GM12865 (cell line): ENCODE measurements around the gene RPL37A.

Experiments
- DNase-seq: peaks from one replicate; pipeline ENCODE4 v3.0.0; 2010; ENCODE audit warnings: low read depth
- H3K4me3 ChIP-seq: 2 replicates; pipeline ENCODE4 v1.5.1; 2011; ENCODE audit warnings: mild to moderate bottlenecking, low read depth, low read length, control low read depth
- CTCF ChIP-seq: IDR thresholded peaks from 2 replicates; pipeline ENCODE4 v1.5.1; 2011; ENCODE audit warnings: low read length, control low read depth, low read depth, inconsistent platforms; ENCODE audit not compliant: insufficient read depth; ENCODE audit errors: missing control alignments

RPL37A gene

GRCh38 chr2:216537366-216537765 lies 38.7 kb downstream of the RPL37A start:
- H3K4me3 ChIP-seq: no peak overlapping the region
- no peak for TF ChIP-seq CTCF
- no peak for DNase-seq

GRCh38 chr2:216538538-216538937 lies 39.9 kb downstream of the RPL37A start:
- no peak overlapping the region for H3K4me3 ChIP-seq
- no peak for TF ChIP-seq CTCF
- no peak for DNase-seq

- no peak overlapping the region for H3K4me3 ChIP-seq
- DNase-seq: no peak
- no peak for TF ChIP-seq CTCF
Measured at GRCh38 chr2:216539120-216539519, 40.5 kb downstream of the RPL37A start.

- TF ChIP-seq CTCF: no peak
- DNase-seq: peak; percentile 56
- no peak overlapping the region for H3K4me3 ChIP-seq
Measured at GRCh38 chr2:216539791-216540241, 41.2 kb downstream of the RPL37A start.

GRCh38 chr2:216540920-216541319 lies 42.3 kb downstream of the RPL37A start:
- TF ChIP-seq CTCF: no peak
- no peak overlapping the region for H3K4me3 ChIP-seq
- DNase-seq: no peak

GRCh38 chr2:216541505-216541904 lies 42.9 kb downstream of the RPL37A start:
- no peak overlapping the region for H3K4me3 ChIP-seq
- DNase-seq: no peak
- TF ChIP-seq CTCF: no peak

- no peak for DNase-seq
- H3K4me3 ChIP-seq: no peak overlapping the region
- TF ChIP-seq CTCF: no peak
Measured at GRCh38 chr2:216545359-216545758, 46.7 kb downstream of the RPL37A start.
